Caki2 (cell line): ENCODE measurements around the gene OLIG1. TPM values are rescaled to one million over a fixed set of nuclear protein-coding genes. Genes with fewer than 3 reads are reported as not detected.

Experiments used
- DNase-seq: peaks from one replicate; pipeline ENCODE4 v3.0.0-alpha.2; 2015; ENCODE audit warnings: low read depth
- in situ Hi-C: cut with HindIII; loops from 2 replicates; pipeline ENCODE4 v1.10.0; 2016; ENCODE audit warnings: low sequenced_read_pairs, low pct_unique_long_range_greater_than_20kb, mixed read lengths
- total RNA-seq: library from RNA; depleted of rRNA; stranded (reverse); fragments of >200 nt; shearing (Covaris generic); gene quantifications from 2 replicates; pipeline ENCODE4 v1.2.3, GENCODE V29; 2014; ENCODE audit warnings: low replicate concordance

OLIG1 gene
- total RNA-seq, 1 experiment from 2014 or later: 1.7 TPM

DNA sequence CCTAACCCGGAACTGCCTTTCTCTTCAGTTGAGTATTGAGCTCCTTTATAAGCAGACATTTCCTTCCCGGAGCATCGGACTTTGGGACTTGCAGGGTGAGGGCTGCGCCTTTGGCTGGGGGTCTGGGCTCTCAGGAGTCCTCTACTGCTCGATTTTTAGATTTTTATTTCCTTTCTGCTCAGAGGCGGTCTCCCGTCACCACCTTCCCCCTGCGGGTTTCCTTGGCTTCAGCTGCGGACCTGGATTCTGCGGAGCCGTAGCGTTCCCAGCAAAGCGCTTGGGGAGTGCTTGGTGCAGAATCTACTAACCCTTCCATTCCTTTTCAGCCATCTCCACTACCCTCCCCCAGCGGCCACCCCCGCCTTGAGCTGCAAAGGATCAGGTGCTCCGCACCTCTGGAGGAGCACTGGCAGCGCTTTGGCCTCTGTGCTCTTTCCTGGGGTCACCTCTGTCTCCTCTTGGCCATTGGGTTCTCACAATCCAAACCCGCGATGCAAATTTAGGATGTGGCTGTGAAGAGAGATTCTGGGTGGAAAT lies 40.5 kb upstream of the OLIG1 start:
- in situ Hi-C loops: no loop called here
- no peak for DNase-seq

- no peak for DNase-seq
- in situ Hi-C loops: no loop called here
Measured at GRCh38 chr21:33029975-33030461, 39.9 kb upstream of the OLIG1 start.

DNA sequence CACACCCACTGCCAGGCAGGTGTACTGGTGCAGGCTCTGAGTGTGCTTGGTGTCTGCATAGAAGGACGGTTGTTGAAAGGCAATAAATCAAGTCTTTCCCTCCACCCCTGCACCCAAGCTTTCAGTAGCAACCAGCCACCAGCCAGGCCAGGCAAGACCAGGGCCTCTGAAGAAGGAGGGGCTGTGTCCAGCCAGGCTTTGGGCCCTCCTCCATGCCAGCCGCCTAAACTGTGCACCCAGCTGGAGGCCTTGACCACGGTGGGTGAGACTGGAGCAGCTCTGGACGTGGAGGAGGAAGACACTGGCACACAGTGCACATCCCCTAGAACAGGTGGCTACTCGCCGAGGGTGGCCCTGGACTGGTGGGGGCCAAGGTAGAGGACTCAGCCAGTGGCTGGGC lies 39.3 kb upstream of the OLIG1 start:
- in situ Hi-C loops: no loop called here

DNA sequence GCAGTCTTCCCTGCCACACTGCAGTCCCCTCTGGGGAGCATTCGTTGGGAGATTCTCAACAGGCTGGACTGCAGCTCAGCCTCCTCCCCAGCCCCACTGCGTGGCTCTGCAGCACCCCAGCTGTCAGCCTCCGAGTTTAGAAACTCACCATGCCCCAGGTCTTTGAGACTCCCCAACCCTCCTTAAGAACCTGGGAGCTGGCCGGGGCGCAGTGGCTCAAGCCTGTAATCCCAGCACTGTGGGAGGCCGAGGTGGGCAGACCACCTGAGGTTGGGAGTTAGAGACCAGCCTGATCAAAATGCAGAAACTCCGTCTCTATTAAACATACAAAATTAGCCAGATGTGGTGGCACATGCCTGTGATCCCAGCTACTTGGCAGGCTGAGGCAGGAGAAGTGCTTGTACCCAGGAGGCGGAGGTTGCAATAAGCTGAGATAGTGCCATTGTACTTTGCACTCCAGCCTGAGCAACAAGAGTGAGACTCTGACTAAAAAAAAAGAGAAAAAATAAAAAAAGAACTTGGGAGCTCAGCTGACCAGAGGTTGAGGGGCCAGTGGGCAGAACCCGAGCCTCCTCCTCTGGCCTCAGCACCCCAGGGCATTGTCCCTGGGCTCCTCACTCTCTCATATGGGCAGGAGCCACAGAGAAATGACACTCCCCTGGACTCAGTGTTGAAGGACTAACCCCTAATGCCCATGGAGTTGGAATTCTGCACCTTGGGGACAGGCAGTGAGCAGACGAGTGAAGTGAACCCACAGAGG lies 38.6 kb upstream of the OLIG1 start:
- no peak for DNase-seq
- in situ Hi-C loops: no loop called here

More for the DNA sequence above, 39.3 kb upstream of the OLIG1 start:
- no peak for DNase-seq

GRCh38 chr21:33032434-33033047 lies 37.4 kb upstream of the OLIG1 start:
- no peak for DNase-seq
- in situ Hi-C loops: no loop called here

GRCh38 chr21:33033094-33033951 lies 36.6 kb upstream of the OLIG1 start:
- DNase-seq: no peak

GRCh38 chr21:33033961-33034413 lies 36.0 kb upstream of the OLIG1 start:
- in situ Hi-C loops: no loop called here
- no peak for DNase-seq

More at GRCh38 chr21:33033094-33033951, 36.6 kb upstream of the OLIG1 start:
- in situ Hi-C loops: no loop called here

- DNase-seq: no peak
- in situ Hi-C loops: no loop called here
Measured at GRCh38 chr21:33035147-33035546, 34.8 kb upstream of the OLIG1 start.

- DNase-seq: no peak
- in situ Hi-C loops: no loop called here
Measured at GRCh38 chr21:33036430-33037162, 33.3 kb upstream of the OLIG1 start.

- in situ Hi-C loops: no loop called here
Measured at GRCh38 chr21:33037501-33037900, 32.4 kb upstream of the OLIG1 start.

GRCh38 chr21:33039536-33039935 lies 30.4 kb upstream of the OLIG1 start:
- DNase-seq: no peak
- in situ Hi-C loops: no loop called here

More at GRCh38 chr21:33037501-33037900, 32.4 kb upstream of the OLIG1 start:
- no peak for DNase-seq

DNA sequence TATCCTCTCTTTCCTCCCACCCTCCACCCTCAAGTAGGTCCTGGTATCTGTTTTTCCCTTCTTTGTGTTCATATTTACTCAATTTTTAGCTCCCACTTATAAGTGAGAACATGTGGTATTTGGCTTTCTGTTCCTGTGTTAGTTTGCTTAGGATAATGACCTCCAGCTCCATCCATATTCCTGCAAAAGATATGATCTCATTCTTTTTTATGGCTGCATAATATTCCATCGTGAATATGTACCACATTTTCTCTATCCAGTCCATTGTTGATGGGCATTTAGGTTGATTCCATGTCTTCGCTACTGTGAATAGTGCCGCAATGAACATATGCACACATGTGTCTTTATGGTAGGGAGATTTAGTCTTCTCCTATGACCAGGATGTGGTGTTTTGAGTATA lies 29.7 kb upstream of the OLIG1 start:
- no peak for DNase-seq
- in situ Hi-C loops: no loop called here

- in situ Hi-C loops: no loop called here
- no peak for DNase-seq
Measured at GRCh38 chr21:33041981-33042380, 28.0 kb upstream of the OLIG1 start.

DNA sequence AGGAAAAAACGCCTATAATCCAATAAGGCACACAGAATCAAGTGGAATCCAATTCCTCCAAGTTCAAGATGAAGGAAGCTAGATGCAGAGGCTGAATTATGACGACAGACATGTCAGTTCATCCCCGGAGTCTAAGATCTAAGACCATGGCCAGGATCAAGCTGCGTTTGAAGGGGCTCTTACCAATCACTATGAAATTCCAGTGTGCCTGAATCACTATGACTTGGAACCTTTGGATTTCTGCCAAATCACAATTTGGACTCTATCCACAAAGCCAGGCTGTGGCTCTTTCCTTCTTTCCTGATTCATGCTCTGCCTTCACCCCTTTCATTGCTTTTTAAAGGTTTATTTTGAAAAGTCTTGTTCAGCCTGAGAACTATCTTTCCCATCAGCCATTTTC lies 27.1 kb upstream of the OLIG1 start:
- peak; percentile 58 for DNase-seq
- in situ Hi-C loops: no loop called here

DNA sequence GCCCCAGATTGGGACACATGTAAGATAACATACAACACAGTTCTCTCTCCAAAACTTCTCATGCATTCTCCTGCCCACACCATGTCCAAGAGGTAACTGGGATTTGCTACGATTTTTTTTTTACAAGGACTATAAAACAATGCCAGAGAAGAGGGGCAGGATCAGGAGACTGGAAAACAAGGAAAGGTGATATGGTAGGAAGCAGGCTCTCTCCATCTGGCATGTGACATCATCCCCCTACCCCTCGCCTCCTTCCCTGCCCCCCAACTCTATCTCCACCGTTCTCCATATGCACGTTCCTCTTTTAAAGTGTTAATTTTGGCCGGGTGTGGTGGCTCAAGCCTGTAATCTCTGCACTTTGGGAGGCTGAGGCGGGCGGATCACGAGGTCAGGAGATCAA lies 23.5 kb upstream of the OLIG1 start:
- no peak for DNase-seq
- in situ Hi-C loops: no loop called here

DNA sequence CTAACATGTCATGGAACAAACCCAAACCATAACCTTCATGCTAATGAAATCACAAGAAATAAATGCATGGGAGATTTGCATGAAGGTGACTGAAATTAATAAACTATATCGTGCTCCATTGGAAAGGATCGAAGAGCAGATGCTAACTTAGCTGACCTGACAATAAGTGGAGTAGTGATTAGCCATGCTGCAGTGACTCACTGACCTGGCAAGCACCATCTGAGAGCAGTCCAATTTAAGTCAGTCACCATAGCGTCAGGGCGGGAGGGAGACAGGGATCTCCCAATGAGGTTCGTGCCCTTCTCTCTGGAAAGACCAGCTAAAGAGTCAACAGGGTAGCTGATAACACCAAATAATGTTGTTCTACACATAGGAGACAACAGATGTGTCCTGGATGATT lies 22.7 kb upstream of the OLIG1 start:
- in situ Hi-C loops: no loop called here
- no peak for DNase-seq

DNA sequence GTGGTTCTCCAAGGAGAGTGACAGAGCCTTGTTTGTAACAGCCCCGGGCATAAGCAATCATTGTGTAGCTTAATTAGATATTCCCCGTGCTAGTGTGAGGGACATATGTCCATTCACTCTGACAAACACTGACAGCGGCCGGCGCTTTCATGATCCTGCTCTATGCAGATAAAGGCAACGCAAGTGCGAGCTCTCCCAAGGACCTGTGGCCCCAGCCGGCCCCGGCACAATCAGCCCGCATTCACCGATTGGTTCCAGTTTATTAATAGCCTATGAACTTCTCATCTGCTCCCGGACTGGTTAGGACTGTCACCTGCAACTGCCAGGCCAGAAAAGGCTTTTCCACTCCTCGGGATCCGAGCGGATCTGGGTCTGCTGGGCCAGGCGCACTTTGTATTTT lies 18.0 kb upstream of the OLIG1 start:
- DNase-seq: no peak
- in situ Hi-C loops: no loop called here

DNA sequence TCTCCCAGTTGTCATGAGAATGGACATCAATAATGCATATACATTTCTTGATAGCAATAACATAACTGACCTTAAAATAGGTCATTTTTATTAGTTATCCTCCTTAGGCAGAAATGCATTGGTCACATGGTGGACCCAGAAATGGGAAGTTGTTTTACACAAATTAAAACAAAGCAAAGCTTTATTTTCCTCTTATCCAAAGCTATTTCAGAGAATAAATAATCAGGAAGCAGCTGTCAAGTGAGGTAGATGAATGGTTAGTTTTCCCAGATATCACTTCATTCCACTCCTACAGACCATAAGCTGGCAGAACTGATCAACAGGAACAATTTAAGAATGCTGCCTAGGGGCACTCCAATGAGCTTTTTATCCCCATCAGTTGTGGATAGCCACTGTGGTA lies 16.0 kb upstream of the OLIG1 start:
- in situ Hi-C loops: no loop called here
- DNase-seq: no peak
